Right cardiac atrium (tissue), 5 donors: ENCODE data around the gene FAM210A. TPM values are rescaled to one million over a fixed set of nuclear protein-coding genes. Genes with fewer than 3 reads are reported as not detected.

Experiments
- ATAC-seq, 2 donors: fragments of 200-7000 bp; cut with Tn5 transposase; one replicate each; pipeline versions ENCODE4 v1.8.0 to v1.9.1; 2020; ENCODE audit warnings: moderate library complexity in 2 of 2, mild to moderate bottlenecking in 1 of 2
- DNase-seq, 3 donors: peaks; one replicate each; pipeline ENCODE4 v3.0.0-alpha.2; 2020
- H3K27ac ChIP-seq: one replicate; pipeline ENCODE4 v1.5.1; 2013; ENCODE audit warnings: mild to moderate bottlenecking, low read length, control low read depth, moderate library complexity
- H3K27me3 ChIP-seq: one replicate; pipeline ENCODE4 v1.6.1; 2013; ENCODE audit not compliant: control insufficient read depth, insufficient read depth
- H3K4me1 ChIP-seq: one replicate; pipeline ENCODE4 v1.6.1; 2013; ENCODE audit warnings: low read length; ENCODE audit not compliant: control insufficient read depth, insufficient read depth
- H3K4me3 ChIP-seq: one replicate; pipeline ENCODE4 v1.5.1; 2013; ENCODE audit warnings: low read length, control low read depth
- H3K9me3 ChIP-seq: one replicate; pipeline ENCODE4 v1.6.1; 2013; ENCODE audit warnings: low read length; ENCODE audit not compliant: control insufficient read depth
- WGBS: extraction: QIAGEN DNeasy Blood & Tissue Kit; methylation state at CpG from one replicate; pipeline ENCODE4 v1.1.7; 2013; 5-methylcytosine and 5-hydroxymethylcytosine counted together
- intact Hi-C, 4 donors: fragments of 100-400 bp; cut with DNase I; formaldehyde crosslinking; loops; one replicate each; pipeline versions ENCODE4 v1.11.0 to v1.14.0; 2022 to 2023
- polyA plus RNA-seq: library from polyadenylated mRNA; stranded (reverse); fragments of 200-250 nt; gene quantifications from one replicate; pipeline ENCODE4 v1.2.3, GENCODE V29; 2013
- total RNA-seq, 4 donors: library from RNA; stranded (reverse); fragmentation: NEBNext Ultra II Directional; extraction: Animal tissue kit (Norgen Biotek cat#: 25700); gene quantifications; one replicate each; pipeline ENCODE4 v1.2.1, GENCODE V29; 2021
- donor health status: healthy with polysubstance abuse.
- donor health status: DM: no; HTN: yes; CAD: no.
- donor health status: DM: no; HTN: no; CAD: no.
- donor health status: DM: no; HTN: yes; CAD: no; lungs with severe emphysema.
- donor health status: DM: yes; HTN: yes; CAD: no.

FAM210A gene
- total and polyA plus RNA-seq, 5 donors: 12.6 to 66.5 (median 47.8) TPM

- no peak for ATAC-seq
- no peak for DNase-seq
- peaks cover 3% of the 10 kb centered on the region for H3K4me1 ChIP-seq
- no peak overlapping the region for H3K27ac ChIP-seq
- no peak overlapping the region for H3K4me3 ChIP-seq
- WGBS: 97% methylated on average over 16 of the region's 16 CpGs
- H3K9me3 ChIP-seq: no peaks in the 10 kb centered on the region
- no peaks in the 10 kb centered on the region for H3K27me3 ChIP-seq
- intact Hi-C loops: no loop called here
These were observed 81.3 kb downstream of the FAM210A start for GRCh38 chr18:13645093-13645492.

- DNase-seq (peak in 1 of 3 donors; percentile 34), ATAC-seq (no peak)
- Histone ChIP-seq H3K4me1 (peaks cover 11% of the 10 kb centered on the region), H3K4me3 (no peak overlapping the region), H3K27ac (no peak overlapping the region), H3K9me3 (no peaks in the 10 kb centered on the region), H3K27me3 (no peaks in the 10 kb centered on the region)
- 80% methylated on average over 16 of the region's 16 CpGs for WGBS
- intact Hi-C loops: no loop called here
These were observed 83.1 kb downstream of the FAM210A start for GRCh38 chr18:13643261-13643751.

DNA sequence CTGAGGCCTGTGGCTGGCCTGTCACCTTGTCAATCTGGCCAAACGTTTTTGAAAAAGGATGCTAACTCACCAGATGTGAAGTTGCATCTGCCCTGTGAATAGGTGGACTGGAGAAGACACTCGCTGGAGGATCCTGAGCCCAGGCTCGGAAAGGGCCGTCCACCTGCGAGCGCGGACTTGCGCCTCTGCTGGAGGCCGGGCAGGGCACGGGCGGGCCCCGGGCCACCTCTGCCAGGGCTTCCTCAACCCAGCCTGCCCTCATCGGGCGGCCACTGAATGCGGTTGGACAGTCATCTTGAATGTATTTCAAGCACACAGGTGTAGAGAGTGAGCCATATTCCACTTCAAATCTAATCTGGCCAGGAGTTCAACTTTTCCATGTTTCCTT, 83.9 kb downstream of the FAM210A start:
- H3K9me3 ChIP-seq: no peaks in the 10 kb centered on the region
- peaks cover 11% of the 10 kb centered on the region for H3K4me1 ChIP-seq
- H3K27ac ChIP-seq: peak overlapping the region; percentile 26
- no peaks in the 10 kb centered on the region for H3K27me3 ChIP-seq
- intact Hi-C loops: no loop called here
- no peak for DNase-seq
- ATAC-seq: peak in 1 of 2 donors; percentile 1
- H3K4me3 ChIP-seq: no peak overlapping the region
- 93% methylated on average over 15 of the region's 15 CpGs for WGBS

DNA sequence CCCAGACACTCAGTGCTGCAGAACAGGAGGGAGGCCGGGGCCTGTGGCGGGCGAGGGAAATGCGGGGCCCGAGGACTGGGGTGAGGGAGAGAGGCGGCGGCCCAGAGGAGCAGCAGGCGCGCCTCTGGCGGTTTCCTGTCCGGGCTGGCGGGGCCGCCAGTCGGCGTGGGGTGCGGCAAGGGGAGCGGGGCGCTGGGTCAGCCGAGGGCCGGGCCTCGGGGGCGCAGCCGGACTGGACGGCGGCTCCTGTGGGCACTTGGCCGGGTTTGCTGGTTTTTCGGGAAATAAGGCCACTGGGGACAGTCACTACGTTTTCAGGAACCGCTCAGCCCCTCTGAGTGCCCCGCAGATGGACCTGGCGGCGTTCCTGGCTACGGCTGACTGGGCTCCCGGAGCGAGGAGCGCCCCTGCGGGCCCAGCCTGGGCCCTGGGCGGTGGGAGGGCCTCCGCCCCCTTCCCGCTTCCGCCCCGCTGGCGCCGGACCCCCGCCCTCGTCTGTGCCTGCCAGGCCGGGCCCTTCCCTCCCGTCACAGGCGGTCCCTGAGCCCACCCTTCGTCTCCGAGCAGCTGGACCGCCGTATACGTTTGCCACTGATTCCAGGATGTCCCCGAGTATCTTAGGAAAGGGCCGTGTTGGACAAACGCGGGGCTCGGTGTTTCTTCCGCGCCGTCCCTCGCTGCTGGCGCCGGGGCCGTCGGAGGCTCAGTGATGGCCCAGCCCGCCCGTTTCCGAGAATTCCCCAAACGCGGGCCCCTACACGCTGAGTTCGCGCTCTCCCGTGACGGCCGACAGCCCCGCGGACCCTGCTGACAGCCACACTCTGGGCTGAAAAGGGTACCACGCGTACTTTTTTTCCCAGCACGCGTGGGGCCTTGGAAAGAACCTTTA, 84.6 kb downstream of the FAM210A start:
- DNase-seq (peak; percentile 75 to 88 (median 88)), ATAC-seq (peak; percentile 78 to 90)
- peak overlapping the region; percentile 26 for H3K27ac ChIP-seq
- intact Hi-C loops: no loop called here
- H3K4me1 ChIP-seq: peaks cover 11% of the 10 kb centered on the region
- H3K27me3 ChIP-seq: no peaks in the 10 kb centered on the region
- WGBS: 21% methylated on average over 84 of the region's 84 CpGs
- H3K9me3 ChIP-seq: no peaks in the 10 kb centered on the region
- peak overlapping the region; percentile 1 for H3K4me3 ChIP-seq

- intact Hi-C loops: no loop called here
- ATAC-seq (no peak), DNase-seq (no peak)
- Histone ChIP-seq H3K27me3 (no peaks in the 10 kb centered on the region), H3K9me3 (no peaks in the 10 kb centered on the region), H3K4me1 (peaks cover 11% of the 10 kb centered on the region), H3K4me3 (no peak overlapping the region), H3K27ac (peak overlapping the region; percentile 32)
- 69% methylated on average over 10 of the region's 10 CpGs for WGBS
These were observed 86.0 kb downstream of the FAM210A start for GRCh38 chr18:13640266-13640860.

DNA sequence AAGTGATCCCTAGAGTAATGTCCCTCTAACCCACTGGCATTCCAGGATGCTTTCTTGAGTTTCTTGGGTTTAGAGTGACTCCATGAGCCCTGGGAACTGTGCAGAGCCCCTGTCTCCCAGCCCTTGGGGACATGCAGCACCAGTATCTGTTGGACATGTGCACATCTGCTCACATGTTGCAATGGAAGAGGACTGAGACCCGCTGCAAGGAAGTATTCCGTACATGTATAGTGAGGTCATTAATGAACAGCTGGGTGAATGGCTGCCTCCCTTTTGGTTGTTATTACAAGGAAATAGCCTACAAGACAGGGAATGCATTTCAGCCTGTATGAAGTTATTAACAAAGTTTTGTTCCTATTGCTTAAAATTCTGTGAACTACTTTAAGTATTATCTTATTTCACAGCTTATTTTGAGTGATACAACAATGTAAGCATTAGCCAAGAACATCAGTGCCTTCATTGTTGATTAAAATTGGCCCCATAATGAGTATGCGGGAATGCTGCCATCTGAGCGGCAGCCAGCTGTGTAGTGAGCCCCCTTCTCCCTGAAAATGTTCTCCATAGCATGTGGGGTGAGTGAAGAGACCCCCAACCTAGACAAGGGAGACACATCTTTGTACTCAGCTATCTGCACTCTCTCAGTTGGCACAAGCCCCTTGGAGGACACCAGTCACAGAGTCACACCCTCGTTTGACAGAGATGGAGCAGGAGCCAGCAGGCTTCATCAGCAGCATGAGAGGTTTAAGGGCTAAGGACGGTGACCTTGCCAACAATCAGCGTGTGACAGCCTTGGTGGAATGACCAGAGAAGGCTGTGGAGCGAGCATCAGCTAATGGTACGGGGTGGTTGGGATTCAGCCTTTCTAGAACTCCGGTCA, 87.4 kb downstream of the FAM210A start:
- Histone ChIP-seq H3K4me3 (no peak overlapping the region), H3K27me3 (no peaks in the 10 kb centered on the region), H3K4me1 (peaks cover 11% of the 10 kb centered on the region), H3K27ac (peak overlapping the region; percentile 79), H3K9me3 (no peaks in the 10 kb centered on the region)
- ATAC-seq (peak; percentile 32 to 70), DNase-seq (peak; percentile 50 to 78 (median 75))
- intact Hi-C loops: loop anchor here in 2 of 4 donors (10.0 kb wide), 2 partner anchors 86 to 424 kb away; partner anchors contain the start of genes FAM210A (in 1 of the 2), LDLRAD4 (in 1 of the 2) and RNMT (in 1 of the 2)
- 47% methylated on average over 10 of the region's 10 CpGs for WGBS

DNA sequence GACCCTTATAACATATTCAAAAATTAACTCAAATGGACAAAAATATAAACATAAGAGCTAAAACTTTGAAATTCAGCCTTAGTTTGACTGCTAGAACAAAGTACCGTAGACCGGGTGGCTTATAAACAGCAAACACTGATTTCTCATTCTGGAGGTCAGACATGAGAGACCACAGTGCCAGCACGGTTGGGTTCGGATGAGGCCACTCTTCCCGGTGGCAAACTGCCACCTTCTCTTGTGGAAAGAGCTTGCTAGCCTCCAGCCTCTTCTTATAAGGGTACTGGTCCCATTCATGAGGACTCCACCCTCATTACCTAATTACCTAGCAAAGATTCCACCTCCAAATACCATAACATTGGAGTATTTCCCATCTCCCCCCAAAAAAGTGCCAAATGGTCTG, 91.3 kb downstream of the FAM210A start:
- no peaks in the 10 kb centered on the region for H3K9me3 ChIP-seq
- DNase-seq (peak in 2 of 3 donors; percentile 75 to 76), ATAC-seq (peak; percentile 10 to 18)
- H3K27me3 ChIP-seq: no peaks in the 10 kb centered on the region
- peaks cover 8% of the 10 kb centered on the region for H3K4me1 ChIP-seq
- WGBS: 49% methylated on average over 5 of the region's 5 CpGs
- H3K4me3 ChIP-seq: no peak overlapping the region
- H3K27ac ChIP-seq: no peak overlapping the region
- intact Hi-C loops: loop anchor here in 2 of 4 donors (10.0 kb wide), 2 partner anchors 90 to 420 kb away; partner anchors contain the start of genes FAM210A (in 1 of the 2), LDLRAD4 (in 1 of the 2) and RNMT (in 1 of the 2)

- 98% methylated on average over 5 of the region's 5 CpGs for WGBS
- Histone ChIP-seq H3K4me3 (no peak overlapping the region), H3K27me3 (no peaks in the 10 kb centered on the region), H3K9me3 (no peaks in the 10 kb centered on the region), H3K27ac (no peak overlapping the region), H3K4me1 (peaks cover 1% of the 10 kb centered on the region)
- DNase-seq (no peak), ATAC-seq (no peak)
- intact Hi-C loops: loop anchor here in 3 of 4 donors (5.0 to 10.0 kb wide), 3 partner anchors 76 to 419 kb away; partner anchors contain the start of genes FAM210A (in 1 of the 3), LDLRAD4 (in 1 of the 3) and RNMT (in 1 of the 3)
These were observed 92.7 kb downstream of the FAM210A start for GRCh38 chr18:13633700-13634099.

DNA sequence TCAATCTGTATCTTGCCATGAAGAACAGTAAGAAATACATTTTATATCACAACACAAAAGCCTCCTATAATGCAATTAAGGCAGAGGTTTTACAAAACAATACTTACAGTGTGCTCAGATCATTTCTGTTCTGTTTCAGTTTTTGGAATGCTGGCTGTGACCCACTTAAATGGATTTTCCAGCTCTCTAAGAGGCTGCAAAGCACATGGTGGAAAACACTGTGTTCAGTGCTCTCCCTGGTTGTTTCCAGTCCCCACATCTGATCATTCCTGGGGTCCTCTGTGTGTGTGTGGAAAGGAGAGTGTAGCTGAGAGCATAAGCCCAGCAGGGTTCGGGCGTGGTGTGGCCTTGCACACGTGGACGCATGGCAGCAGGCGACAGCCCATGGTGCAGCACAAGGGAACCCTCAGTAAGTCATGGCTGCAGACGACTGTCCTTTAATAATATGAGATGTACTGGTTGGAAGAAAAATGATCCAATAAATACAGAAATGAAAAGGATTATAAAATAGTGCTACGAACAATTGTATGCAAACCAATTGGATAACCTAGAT, 95.6 kb downstream of the FAM210A start:
- no peak for DNase-seq
- Histone ChIP-seq H3K4me3 (no peak overlapping the region), H3K4me1 (no peaks in the 10 kb centered on the region), H3K27ac (no peak overlapping the region), H3K27me3 (no peaks in the 10 kb centered on the region), H3K9me3 (no peaks in the 10 kb centered on the region)
- no peak for ATAC-seq
- WGBS: 87% methylated on average over 7 of the region's 7 CpGs
- intact Hi-C loops: loop anchor here in 3 of 4 donors (2.0 to 10.0 kb wide), 4 partner anchors 73 to 416 kb away; partner anchors contain the start of genes FAM210A (in 1 of the 3), LDLRAD4 (in 1 of the 3) and RNMT (in 1 of the 3)
